GM18520 (cell line): Measurements from ENCODE around the gene ZNF789.
A peak's percentile ranks its signal among the peaks of the same experiment; 100 is the strongest.
"Not testable (repeated sequence)": the region's sequence is repeated elsewhere in the genome, so short reads cannot be mapped to it uniquely, and the experiment has no call there.

Experiments
- ATAC-seq: cut with Tn5 transposase; IDR thresholded peaks from one replicate; pipeline ENCODE4 v1.9.1; 2021; ENCODE audit not compliant: unreplicated experiment

The ZNF789 gene

DNA sequence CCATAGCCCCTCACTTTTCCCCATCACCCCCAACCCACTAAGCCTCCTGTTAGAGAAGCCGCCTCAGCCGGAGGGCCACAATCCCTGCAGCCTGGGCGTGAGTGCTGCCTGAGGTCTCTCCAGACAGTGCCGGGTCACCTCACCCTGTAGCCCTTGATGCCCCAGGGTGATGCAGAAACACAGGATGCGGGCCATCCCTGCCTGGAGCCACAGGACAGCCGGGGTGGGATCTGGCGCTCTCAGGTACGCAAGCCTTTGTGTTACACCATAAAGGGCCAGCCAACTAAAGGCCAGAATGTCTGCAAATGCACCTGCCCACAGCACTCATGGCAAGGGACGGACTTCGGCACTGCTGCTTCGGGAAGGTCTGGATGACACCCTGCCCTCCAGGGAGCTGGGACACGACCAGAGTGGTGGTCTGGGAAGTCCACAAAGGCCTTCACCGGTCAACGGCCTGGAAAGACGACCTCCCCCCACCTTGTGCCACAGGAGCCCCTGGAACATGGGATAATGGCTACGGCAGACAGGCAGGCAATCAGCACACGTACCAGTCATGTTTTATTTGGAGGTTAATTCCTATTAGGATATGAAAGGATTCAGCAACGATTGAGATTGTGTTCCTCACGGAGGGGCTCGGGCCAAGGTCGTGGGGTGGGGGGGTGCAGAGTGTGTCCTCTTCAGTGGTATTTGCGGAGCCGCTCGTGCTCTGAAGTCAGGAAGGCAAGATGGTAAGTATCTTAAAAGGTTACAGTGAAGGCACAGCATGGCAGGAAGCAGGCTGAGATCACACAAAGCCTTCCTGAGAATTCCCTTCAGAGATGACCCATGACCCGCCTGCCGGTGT lies 14.8 kb upstream of the ZNF789 start:
- ATAC-seq, result no peak

DNA sequence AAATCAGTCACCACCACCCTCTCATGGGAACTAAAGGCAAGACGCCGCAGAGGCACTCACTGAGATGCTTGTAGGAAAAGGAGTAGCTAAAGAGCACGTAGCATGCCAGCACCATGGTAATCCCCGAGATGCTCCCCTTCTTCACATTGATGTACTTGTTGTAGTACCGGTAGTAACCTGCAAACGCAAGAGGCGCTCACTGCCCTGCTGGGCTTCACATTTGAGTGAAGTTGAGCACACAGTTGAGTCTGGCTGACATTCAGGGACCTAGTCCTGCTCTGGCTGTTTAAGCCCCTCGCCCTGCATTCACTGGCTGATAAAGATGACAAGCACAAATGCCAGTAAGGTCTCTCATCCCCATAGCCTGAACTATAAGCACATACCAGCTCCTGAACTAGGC lies 13.6 kb upstream of the ZNF789 start:
- no peak for ATAC-seq

DNA sequence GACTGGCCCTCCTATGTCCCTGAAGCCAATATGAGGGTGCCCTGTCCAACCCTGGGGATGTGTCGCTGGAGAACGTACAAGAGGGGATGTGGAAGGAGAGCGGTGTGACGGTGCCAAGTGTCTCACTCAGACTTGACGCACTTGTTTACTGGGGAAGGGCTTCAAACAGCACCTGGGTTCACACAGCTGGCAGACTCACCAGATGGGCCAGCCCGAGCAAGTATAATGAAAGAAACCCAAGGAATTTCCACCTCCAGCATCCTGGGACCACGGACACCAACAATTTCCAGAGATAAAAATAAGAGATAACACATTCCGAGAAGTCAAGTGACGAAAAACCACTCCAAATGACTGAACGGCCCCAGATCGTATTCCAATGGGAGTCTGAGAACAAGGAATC lies 12.0 kb upstream of the ZNF789 start:
- no peak for ATAC-seq

- ATAC-seq, result no peak
Measured at GRCh38 chr7:99461221-99461620, 11.5 kb upstream of the ZNF789 start.

DNA sequence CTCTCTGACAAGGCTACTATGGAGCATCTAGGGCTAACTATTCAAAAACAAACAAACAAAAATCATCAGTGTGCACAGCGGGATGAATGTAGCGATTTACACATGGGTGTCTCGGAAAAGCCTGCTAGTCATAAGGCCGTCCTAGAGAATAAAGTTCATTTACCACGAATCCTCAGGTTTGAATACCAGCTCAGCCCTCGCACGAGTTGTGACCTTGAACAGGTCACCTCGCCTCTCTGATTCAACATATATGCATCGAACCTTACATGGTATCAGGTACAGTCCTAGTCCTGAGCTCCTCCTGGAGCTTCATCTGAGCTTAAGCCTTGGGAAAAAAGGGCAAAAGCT lies 7.3 kb upstream of the ZNF789 start:
- ATAC-seq, result no peak

- no peak for ATAC-seq
Measured at GRCh38 chr7:99468336-99468918, 4.3 kb upstream of the ZNF789 start.

DNA sequence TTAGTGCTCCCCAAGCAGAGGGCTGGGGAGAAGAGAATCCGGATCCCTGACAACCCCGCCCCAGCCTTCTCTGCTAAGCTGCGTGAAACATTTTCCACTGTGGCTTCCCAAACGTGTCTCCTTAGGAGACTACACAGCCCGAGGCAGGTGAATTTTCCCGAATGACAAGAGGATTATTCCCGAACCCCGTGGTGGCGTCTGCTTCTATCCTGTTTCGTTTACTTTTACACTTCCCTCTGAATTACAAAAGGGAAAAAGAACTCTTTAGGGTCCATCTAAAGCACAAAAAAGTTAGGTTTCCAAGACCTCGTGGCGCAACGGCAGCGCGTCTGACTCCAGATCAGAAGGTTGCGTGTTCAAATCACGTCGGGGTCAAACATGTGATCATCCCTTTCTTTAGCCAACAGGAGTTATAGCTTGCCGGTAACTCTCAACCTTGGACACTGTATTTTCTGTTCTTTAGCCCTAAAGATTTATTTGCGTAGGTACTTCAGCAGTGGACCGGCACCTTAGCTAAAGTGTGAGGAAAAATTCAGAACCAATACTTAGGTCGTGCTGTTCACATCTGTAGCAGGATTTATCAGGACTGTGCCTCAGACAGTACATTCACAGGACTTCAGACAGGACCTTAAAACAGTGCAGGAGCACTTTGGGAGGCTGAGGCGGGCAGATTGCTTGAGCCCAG lies 3.2 kb upstream of the ZNF789 start:
- ATAC-seq, result no peak

GRCh38 chr7:99473315-99473596 lies 566 bp downstream of the ZNF789 start:
- no peak for ATAC-seq

DNA sequence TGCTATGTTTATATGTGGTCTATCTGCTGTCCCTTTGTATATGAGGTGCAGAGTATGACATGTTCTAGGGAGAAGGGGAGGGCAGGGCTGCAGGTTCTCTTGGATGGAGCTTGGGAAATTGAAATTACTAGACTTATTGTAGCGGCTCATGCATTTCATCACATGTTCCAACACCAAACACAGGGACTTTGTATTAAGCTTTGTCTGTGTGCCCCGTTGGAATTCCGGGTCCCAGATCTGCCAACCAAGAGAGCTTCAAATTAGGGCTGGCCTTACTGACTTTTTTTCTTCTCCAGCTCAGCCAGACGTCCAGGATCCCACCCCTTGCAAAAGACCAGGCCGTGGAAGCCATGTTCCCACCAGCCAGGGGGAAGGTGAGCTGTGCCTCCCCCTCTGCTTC lies 3.4 kb downstream of the ZNF789 start:
- ATAC-seq, result no peak

- ATAC-seq, result no peak
Measured at GRCh38 chr7:99478464-99479440, 6.1 kb downstream of the ZNF789 start.

DNA sequence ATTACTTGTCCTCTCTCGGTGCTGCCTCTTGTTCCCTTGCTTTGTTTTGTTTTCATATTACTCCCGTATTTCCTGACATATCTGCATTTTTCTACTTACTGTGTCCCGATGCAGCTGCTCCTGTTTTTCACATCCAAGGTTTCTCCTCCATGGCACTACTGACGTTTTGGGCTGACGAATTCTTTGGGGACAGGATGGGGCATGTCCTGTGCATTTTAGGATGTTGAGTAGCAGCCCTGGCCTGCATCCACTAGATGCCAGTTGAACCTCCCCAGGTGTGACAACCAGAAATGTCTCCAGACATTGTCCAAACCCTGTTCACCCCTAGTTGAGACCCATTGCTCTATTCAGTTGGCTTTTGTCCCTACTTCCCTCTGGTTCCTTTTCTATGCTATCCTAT lies 12.4 kb downstream of the ZNF789 start:
- ATAC-seq, result no peak

DNA sequence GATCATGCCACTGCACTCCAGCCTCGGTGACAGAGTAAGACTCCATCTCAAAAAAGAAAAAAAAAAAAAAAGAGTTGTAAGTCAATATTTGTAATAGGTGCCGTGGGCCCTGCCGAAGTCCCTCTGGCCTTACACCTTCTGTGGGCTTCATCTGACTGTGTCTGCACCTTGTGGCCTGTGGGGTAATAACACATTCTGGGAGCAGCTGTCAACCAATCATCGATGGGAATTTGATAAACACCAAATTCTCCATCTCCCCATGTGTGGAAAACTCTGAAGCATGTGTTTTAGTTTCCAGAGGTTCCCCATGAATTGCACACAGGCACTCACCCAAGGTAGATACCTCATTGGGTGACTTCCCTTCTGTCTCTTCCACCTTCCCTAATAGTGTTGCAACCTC lies 16.5 kb downstream of the ZNF789 start:
- ATAC-seq, result no peak

DNA sequence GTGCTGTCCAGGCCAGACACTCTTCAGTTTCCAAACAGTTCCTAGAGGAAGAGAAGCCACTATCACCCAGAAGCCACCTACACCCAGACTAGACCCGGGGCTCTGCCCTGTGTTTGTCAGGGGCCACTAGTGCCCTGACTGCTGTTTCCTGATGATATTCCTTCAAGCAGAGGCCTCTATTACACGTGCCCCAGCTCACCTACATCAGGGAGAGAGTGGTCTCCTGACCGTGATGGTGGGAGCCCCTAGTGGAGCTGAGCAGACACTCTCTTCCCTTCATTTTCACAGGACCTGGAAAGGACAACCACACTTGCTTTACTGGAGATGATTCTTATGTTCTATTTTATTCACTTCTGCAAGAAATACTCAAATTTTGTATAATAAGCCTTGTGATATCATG lies 18.2 kb downstream of the ZNF789 start:
- ATAC-seq, result no peak

DNA sequence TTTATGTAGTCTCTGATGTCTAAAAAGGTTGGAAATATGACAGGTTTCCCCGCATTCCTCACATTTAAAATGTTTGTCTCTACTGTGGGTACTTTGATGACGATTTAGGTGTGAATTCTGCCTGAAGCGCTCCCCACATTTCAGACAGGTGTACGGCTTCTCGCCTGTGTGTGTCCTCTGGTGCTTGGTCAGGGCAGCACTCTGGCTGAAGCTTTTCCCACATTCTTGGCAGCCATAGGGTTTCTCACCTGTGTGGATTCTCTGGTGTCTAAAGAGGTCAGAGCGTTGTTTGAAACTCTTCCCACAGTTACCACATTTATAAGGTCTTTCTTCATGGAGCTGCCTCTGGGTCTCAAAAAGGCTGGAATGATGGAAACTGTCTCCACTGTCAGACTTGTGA lies 21.1 kb downstream of the ZNF789 start:
- no peak for ATAC-seq

GRCh38 chr7:99497766-99498545 lies 25.3 kb downstream of the ZNF789 start:
- no peak for ATAC-seq

DNA sequence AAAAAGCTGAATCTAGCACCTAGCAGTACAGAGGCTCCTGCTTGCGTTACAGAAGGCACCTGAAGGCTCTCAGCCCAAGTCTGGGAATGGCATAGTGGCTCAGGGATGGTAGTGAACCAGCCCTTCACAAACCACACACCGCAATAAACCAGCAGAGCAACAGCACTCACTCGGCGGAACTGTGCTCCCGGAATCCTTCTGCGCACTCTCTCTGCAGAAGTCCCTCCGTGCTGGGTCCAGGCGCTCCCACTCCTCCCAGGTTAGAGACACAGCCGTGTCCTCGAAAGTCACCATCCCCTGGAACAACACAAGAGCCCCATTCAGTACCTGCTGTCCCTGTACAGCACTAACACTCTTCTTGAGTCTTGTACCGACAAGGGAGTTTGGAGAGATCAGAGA lies 25.9 kb downstream of the ZNF789 start:
- ATAC-seq, result no peak

DNA sequence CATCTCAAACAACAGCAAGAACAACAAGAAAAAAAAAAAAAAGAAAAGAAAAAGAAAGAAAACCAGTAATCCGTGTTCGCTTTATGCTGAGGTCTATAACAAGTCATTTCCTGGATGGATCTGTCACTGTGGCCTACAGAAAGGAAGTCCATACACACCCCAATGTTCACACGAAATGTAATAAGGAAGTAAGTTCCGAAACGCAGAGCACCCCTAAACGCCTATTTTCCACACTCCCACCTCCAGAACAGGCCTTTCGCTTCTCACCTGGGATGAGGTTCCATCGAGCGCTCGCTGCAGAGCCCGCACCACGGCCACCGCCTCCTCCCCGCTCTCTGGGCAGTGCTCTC lies 26.7 kb downstream of the ZNF789 start:
- ATAC-seq, result no peak

DNA sequence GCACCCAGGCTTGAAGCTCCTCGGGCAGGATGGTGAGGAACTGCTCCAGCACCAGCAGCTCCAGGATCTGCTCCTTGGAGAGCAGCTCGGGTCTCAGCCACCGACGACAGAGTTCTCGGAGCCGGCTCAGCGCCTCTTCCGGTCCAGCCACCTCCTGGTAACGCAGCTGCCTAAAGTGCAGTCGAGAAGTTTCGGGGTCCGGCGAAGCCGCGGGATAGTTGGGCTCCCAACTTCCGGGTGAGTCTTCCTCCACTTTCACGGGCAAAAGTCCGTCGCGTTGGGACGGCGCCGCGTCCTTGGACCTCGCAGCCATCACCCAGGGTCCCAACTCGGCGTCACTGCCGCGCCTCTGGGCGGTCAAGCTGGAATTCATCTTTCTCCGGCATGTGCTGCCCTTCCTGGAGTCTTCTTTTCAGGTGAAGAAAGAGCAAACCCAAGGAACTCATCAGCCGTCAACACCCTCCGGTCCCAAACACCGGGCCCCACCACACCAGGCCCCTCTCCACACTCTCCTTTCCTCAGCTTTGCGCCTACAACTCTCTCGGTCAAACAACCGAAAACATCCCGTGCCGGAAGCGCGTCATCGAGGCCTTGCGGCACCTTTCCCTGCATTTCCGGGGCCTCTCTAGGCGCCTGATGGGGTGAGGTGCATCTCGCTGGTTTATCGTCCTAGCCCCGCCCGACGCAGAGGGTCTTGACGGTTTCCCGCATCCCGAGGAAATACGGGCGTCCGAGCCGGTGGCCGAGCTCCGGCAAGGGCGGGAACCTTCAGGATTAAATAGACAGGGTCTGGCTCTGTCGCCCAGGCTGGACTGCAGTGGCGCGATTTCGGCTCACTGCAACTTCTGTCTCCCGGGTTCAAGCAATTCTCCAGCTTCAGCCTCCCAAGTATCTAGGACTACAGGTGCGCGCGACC lies 27.3 kb downstream of the ZNF789 start, which contains the start of gene ZNF394:
TSS of gene ZNF394 (minus strand) at position 561 of the 916 bp plus-strand sequence. CDS start at position 373, 188 bp downstream.
- ATAC-seq, result peak; percentile 38

GRCh38 chr7:99500637-99501009 lies 27.9 kb downstream of the ZNF789 start:
- ATAC-seq, result no peak

DNA sequence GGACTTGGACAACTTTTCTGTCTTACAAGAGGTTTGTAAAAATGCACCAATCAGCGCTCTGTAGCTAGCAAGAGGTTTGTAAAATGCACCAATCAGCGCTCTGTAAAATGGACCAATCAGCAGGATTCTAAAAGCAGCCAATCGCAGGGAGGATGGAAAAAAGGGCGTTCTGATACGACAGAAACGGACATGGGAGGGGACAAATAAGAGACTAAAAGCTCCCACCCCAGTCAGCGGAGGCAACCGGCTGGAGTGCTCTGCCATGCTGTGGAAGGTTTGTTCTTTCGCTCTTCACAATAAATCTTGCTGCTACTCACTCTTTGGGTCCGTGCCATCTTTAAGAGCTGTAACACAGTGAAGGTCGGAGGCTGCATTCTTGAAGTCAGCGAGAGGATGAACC lies 28.5 kb downstream of the ZNF789 start:
- not testable (repeated sequence) for ATAC-seq
